ENCODE measurements around the gene PTPRA.

GRCh38 chr20:3077618-3078134 is 204.4 kb downstream of the PTPRA start:
- TF ChIP-seq ZNF274 (IDR thresholded peaks at IDR 0.05; ENCODE audit: low read depth, low read length), result no peak
- TF ChIP-seq YY1 (IDR thresholded peaks at IDR 0.05; ENCODE audit: insufficient read depth, insufficient read length), result no peak
- TF ChIP-seq SUZ12 (IDR thresholded peaks at IDR 0.05; ENCODE audit: extremely low read depth, insufficient read depth, insufficient read length), result no peak

Data from NT2/D1 (cell line).